ENCODE results near the gene CYS1. TPM values are rescaled to one million over a fixed set of nuclear protein-coding genes. Genes with fewer than 3 reads are reported as not detected.

CYS1 gene
- polyA plus RNA-seq, 1 donor from 2014 or later, result not detected

DNA sequence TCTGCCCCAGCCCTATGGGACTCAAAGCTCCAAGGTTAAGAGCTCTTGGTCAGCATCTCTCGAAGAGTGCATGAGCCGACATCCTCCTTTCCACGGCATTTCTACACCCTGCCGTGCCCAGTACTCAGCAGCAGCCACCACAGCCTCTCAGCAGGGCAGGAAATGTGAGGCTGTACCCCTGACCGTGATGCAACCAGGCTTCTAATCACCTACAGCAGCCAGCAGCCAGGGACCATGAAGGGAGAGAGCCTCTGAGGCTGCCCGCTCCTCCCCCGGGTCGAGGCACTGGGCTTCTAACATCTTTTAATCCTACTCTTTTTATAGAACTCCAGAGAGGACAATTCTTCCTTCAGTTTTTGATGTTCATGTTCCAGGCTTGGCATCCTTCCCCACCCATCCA is 6.5 kb downstream of the CYS1 start:
- Histone ChIP-seq H3K4me3 (ENCODE audit: low read length) (no peak overlapping the region), H3K9me3 (ENCODE audit: low read length) (no peaks in the 10 kb centered on the region), H3K79me2 (replicated peaks; ENCODE audit: insufficient read depth, low read length) (no peaks in the 10 kb centered on the region), H3K27ac (ENCODE audit: low read length) (no peak overlapping the region), H3K9ac (ENCODE audit: low read length) (no peak overlapping the region), H3K36me3 (ENCODE audit: insufficient read depth, low read length) (no peaks in the 10 kb centered on the region), H3F3A (ENCODE audit: insufficient read depth, low read length, poor library complexity, severe bottlenecking) (no peaks in the 10 kb centered on the region), H4K20me1 (ENCODE audit: insufficient read depth) (no peaks in the 10 kb centered on the region), H3K4me2 (ENCODE audit: low read length) (no peak overlapping the region), H3K27me3 (ENCODE audit: insufficient read depth, low read depth, low read length) (peaks cover 28% of the 10 kb centered on the region), H3K9me2 (ENCODE audit: insufficient read depth, low read length) (no peaks in the 10 kb centered on the region), H2AFZ (ENCODE audit: low read depth, low read length) (no peak overlapping the region)
- TF ChIP-seq, protein P1, sequence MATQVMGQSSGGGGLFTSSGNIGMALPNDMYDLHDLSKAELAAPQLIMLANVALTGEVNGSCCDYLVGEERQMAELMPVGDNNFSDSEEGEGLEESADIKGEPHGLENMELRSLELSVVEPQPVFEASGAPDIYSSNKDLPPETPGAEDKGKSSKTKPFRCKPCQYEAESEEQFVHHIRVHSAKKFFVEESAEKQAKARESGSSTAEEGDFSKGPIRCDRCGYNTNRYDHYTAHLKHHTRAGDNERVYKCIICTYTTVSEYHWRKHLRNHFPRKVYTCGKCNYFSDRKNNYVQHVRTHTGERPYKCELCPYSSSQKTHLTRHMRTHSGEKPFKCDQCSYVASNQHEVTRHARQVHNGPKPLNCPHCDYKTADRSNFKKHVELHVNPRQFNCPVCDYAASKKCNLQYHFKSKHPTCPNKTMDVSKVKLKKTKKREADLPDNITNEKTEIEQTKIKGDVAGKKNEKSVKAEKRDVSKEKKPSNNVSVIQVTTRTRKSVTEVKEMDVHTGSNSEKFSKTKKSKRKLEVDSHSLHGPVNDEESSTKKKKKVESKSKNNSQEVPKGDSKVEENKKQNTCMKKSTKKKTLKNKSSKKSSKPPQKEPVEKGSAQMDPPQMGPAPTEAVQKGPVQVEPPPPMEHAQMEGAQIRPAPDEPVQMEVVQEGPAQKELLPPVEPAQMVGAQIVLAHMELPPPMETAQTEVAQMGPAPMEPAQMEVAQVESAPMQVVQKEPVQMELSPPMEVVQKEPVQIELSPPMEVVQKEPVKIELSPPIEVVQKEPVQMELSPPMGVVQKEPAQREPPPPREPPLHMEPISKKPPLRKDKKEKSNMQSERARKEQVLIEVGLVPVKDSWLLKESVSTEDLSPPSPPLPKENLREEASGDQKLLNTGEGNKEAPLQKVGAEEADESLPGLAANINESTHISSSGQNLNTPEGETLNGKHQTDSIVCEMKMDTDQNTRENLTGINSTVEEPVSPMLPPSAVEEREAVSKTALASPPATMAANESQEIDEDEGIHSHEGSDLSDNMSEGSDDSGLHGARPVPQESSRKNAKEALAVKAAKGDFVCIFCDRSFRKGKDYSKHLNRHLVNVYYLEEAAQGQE (IDR thresholded peaks at IDR 0.05; ENCODE audit: borderline replicate concordance), result no peak
- TF ChIP-seq SMC3 (conservative IDR thresholded peaks at IDR 0.05; ENCODE audit: poor library complexity), result no peak
- TF ChIP-seq, protein P2, sequence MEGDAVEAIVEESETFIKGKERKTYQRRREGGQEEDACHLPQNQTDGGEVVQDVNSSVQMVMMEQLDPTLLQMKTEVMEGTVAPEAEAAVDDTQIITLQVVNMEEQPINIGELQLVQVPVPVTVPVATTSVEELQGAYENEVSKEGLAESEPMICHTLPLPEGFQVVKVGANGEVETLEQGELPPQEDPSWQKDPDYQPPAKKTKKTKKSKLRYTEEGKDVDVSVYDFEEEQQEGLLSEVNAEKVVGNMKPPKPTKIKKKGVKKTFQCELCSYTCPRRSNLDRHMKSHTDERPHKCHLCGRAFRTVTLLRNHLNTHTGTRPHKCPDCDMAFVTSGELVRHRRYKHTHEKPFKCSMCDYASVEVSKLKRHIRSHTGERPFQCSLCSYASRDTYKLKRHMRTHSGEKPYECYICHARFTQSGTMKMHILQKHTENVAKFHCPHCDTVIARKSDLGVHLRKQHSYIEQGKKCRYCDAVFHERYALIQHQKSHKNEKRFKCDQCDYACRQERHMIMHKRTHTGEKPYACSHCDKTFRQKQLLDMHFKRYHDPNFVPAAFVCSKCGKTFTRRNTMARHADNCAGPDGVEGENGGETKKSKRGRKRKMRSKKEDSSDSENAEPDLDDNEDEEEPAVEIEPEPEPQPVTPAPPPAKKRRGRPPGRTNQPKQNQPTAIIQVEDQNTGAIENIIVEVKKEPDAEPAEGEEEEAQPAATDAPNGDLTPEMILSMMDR (IDR thresholded peaks at IDR 0.05; ENCODE audit: poor library complexity, severe bottlenecking), result no peak
- TF ChIP-seq RAD21 (conservative IDR thresholded peaks at IDR 0.05), result no peak
- TF ChIP-seq POLR2AphosphoS5 (IDR thresholded peaks at IDR 0.05), result no peak
- TF ChIP-seq TAF1 (IDR thresholded peaks at IDR 0.05; ENCODE audit: low read depth), result no peak
- no peak for TF ChIP-seq EP300 (conservative IDR thresholded peaks at IDR 0.05; ENCODE audit: poor library complexity, severe bottlenecking)
- TF ChIP-seq MXI1 (conservative IDR thresholded peaks at IDR 0.05; ENCODE audit: poor library complexity, severe bottlenecking), result no peak
- TF ChIP-seq EZH2 (IDR thresholded peaks at IDR 0.05; ENCODE audit: borderline replicate concordance, insufficient read depth, low read length, poor library complexity, severe bottlenecking), result no peak

- Histone ChIP-seq H2AFZ (ENCODE audit: low read depth, low read length) (no peak overlapping the region), H3K4me3 (ENCODE audit: low read length) (no peak overlapping the region)
Observed at GRCh38 chr2:10072656-10073480, 7.3 kb downstream of the CYS1 start.

More at GRCh38 chr2:10072656-10073480, 7.3 kb downstream of the CYS1 start:
- H3K79me2 ChIP-seq (replicated peaks; ENCODE audit: insufficient read depth, low read length), result no peaks in the 10 kb centered on the region
- no peaks in the 10 kb centered on the region for H4K20me1 ChIP-seq (ENCODE audit: insufficient read depth)
- TF ChIP-seq EZH2 (IDR thresholded peaks at IDR 0.05; ENCODE audit: borderline replicate concordance, insufficient read depth, low read length, poor library complexity, severe bottlenecking) (no peak), POLR2AphosphoS5 (IDR thresholded peaks at IDR 0.05) (no peak), TAF1 (IDR thresholded peaks at IDR 0.05; ENCODE audit: low read depth) (no peak), RAD21 (conservative IDR thresholded peaks at IDR 0.05) (peak; percentile 86), EP300 (conservative IDR thresholded peaks at IDR 0.05; ENCODE audit: poor library complexity, severe bottlenecking) (no peak), SMC3 (conservative IDR thresholded peaks at IDR 0.05; ENCODE audit: poor library complexity) (peak; percentile 96), MXI1 (conservative IDR thresholded peaks at IDR 0.05; ENCODE audit: poor library complexity, severe bottlenecking) (peak; percentile 27)
- TF ChIP-seq, protein P1 (IDR thresholded peaks at IDR 0.05; ENCODE audit: borderline replicate concordance), result no peak
- TF ChIP-seq, protein P2 (IDR thresholded peaks at IDR 0.05; ENCODE audit: poor library complexity, severe bottlenecking), result peak; percentile 90
- peaks cover 20% of the 10 kb centered on the region for H3K27me3 ChIP-seq (ENCODE audit: insufficient read depth, low read depth, low read length)
- H3K4me2 ChIP-seq (ENCODE audit: low read length), result no peak overlapping the region
- H3K36me3 ChIP-seq (ENCODE audit: insufficient read depth, low read length), result no peaks in the 10 kb centered on the region
- no peak overlapping the region for H3K27ac ChIP-seq (ENCODE audit: low read length)
- no peak overlapping the region for H3K9ac ChIP-seq (ENCODE audit: low read length)
- H3K9me2 ChIP-seq (ENCODE audit: insufficient read depth, low read length), result no peaks in the 10 kb centered on the region
- no peaks in the 10 kb centered on the region for H3K9me3 ChIP-seq (ENCODE audit: low read length)
- no peaks in the 10 kb centered on the region for H3F3A ChIP-seq (ENCODE audit: insufficient read depth, low read length, poor library complexity, severe bottlenecking)

Data from neural cell (in vitro differentiated cells).